ENCODE data around the gene COPG1.

- no peak for TF ChIP-seq POLR2AphosphoS5 (IDR thresholded peaks at IDR 0.05; ENCODE audit: borderline replicate concordance, low read depth, low read length)
- no peak for TF ChIP-seq EZH2 (IDR thresholded peaks at IDR 0.05)
Observed at GRCh38 chr3:129325383-129325782, 76.0 kb downstream of the COPG1 start.
